Stimulated activated CD8-positive, alpha-beta memory T cell treated with anti-CD3 and anti-CD28 coated beads, Interleukin-4, amount 100 ng/mL, for 1 hour (primary cell): Measurements from ENCODE around the gene SFMBT2.
"Not testable (repeated sequence)": the region's sequence is repeated elsewhere in the genome, so short reads cannot be mapped to it uniquely, and the experiment has no call there.

Source experiments
- DNase-seq, 2 donors: peaks; one replicate each; pipeline ENCODE4 v3.0.0-alpha.2; 2020; ENCODE audit warnings: low read depth in 2 of 2, low spot score in 1 of 2

The SFMBT2 gene

DNA sequence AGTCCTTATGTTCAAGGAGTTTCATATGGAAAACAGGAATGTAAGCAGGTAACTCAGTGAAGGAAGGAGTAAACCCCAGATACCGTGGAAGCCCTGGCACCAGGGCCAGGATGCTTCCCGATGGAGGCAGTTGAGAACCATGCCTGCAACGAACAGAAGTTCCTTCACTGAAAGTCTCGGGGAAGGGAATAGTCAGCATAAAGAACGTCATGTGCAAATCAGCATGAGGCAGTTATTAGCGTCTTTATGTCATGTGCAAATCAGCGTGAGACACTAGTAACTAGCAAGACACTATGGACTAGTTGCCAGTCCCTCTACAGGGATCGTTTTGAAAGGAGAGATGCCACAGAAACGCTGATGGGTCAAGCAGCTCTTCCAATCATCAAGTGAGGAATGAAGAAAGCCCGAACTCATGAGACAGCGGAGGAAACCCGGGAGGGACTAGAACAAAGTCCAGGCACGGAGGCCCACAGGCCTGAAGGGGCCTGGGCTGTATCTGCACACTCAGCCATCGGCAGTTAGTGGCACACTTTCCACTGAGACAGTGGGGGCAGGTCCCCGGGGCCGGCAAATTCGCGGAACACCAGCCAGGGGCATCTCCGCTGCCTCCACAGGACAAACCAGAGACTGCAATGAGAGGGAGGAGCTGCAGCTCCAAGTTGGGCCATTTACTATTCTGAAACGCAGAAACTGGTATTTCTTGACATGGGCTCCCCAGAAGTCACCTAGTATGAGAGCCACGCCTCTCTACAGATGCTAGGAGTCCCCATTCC is 109.6 kb downstream of the SFMBT2 start:
- DNase-seq = no peak

- no peak for DNase-seq
Observed at GRCh38 chr10:7300384-7300971, 110.4 kb downstream of the SFMBT2 start.

DNA sequence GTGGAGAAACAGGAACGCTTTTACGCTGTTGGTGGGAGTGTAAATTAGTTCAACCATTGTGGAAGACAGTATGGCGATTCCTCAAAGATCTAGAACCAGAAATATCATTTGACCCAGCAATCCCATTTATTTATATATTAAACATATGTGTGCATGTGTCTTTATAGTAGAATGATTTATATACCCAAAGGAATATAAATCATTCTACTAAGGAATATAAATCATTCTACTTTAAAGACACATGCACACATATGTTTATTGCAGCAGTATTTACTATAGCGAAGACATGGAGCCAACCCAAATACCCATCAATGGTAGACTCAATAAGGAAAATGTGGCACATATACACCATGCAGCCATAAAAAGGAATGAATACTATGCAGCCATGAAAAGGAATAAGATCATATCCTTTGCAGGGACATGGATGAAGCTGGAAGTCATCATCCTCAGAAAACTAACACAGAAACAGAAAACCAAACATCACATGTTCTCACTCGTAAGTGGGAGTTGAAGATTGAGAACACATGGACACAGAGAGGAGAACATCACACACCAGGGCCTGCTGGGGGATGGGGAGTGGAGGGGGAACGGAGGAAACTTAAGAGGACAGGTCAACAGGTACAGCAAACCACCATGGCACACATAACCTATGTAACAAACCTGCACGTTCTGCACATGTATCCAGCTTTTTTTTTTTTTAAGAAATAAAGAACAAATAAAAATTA is 111.1 kb downstream of the SFMBT2 start:
- DNase-seq = not testable (repeated sequence)

- DNase-seq = no peak
Observed at GRCh38 chr10:7298495-7298894, 112.3 kb downstream of the SFMBT2 start.

- no peak for DNase-seq
Observed at GRCh38 chr10:7297094-7297493, 113.7 kb downstream of the SFMBT2 start.

DNA sequence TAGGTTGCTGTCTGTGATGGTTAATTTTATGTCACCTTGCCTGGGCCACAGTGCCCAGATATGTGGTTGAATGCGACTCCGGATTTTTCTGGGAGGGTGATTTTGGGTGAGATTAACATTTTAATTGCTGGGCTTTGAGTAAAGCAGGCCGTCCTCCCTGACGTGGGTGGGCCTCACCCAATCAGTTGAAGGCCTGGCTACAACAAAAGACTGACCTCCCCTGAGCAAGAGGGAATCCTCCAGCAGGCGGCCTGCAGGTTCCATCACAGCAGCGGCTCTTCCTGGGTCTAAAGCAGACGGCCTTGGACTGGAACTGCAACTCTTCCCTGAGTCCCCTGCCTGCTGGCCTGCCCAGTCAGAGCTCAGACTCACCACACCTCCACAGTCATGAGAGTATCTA is 114.2 kb downstream of the SFMBT2 start:
- DNase-seq = no peak

GRCh38 chr10:7296076-7296475 is 114.8 kb downstream of the SFMBT2 start:
- no peak for DNase-seq

DNA sequence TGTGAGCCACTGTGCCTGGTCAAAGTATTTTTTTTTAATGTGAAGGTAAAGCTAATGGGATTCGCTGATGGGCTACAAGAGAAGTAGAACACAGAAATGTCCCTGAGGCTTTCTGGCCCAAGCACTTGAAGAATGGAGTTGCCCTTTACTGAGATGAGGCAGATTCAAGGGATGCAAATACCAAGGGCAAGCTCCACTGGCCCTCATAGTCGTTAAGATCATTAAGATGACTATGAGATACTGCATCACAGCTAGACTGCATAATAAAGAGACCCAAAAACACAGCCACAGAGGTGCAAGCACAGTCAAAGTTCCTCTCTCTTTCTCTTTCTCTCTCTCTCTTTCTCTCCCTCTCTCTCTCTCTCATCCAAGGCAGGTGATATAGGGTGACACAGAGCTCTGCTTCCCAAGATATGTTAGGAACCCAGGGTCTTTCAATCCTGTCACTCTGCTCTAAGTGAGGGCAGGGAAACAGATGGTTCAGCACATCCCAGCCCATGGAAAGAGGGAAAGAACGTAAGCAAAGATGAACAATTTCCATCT is 117.4 kb downstream of the SFMBT2 start:
- DNase-seq = no peak

GRCh38 chr10:7291487-7292270 is 119.2 kb downstream of the SFMBT2 start:
- no peak for DNase-seq

- no peak for DNase-seq
Observed at GRCh38 chr10:7288060-7288690, 122.7 kb downstream of the SFMBT2 start.

- no peak for DNase-seq
Observed at GRCh38 chr10:7287377-7287776, 123.5 kb downstream of the SFMBT2 start.

- no peak for DNase-seq
Observed at GRCh38 chr10:7285522-7286322, 125.1 kb downstream of the SFMBT2 start.

DNA sequence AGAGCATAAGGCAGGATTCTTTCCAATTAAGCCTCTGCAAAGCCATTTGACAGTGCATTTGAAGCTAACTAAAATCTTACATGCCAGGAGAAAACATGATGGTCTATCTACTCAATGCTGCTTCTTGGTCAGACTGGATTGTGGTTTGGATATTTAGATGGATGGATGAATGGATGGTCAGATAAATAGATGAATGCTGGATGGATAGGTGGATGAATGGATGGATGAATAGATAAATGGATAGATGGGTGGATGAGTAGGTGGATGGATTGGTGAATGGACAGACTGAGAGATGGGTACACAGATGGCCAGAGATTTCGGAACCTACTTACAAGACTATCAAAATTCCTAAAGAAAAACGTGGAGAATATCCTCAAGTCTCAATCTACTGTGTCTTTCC is 127.6 kb downstream of the SFMBT2 start:
- no peak for DNase-seq

DNA sequence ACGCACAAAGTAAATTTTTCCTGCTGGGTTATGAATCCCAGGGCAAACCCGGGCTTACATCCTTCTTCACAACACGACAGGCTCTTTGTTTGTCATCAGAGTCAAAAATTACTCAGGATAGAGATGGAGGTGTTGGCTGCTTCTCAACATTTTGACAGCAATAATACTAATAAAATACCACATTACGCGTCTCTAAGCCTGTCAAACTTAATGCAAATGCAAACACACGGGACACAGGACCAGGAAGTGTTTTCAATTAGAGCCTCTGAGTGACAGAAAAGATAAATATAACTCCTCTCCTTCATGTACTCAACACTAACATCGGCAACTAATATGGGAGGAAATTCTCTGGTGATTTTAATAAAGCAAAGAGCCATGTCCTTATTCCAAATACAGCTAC is 128.4 kb downstream of the SFMBT2 start:
- no peak for DNase-seq

DNA sequence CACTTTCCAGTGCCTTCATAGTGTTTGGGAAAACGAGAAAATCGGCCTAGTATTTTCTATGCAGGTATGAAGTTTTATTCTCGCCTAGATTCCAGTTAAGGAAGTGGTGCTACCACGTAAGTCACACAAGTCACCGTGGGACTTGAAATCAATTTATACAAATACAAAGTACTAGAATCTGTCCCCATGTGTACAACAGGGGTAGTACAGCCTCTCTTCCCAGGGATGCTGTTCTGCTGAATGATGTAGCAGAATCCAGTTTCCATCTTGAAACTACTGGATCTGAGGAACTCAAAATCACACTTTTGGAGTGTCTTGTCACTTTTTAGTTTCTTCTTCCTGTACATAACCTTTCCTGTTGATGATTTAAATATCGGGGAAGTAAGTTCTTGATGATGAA is 129.4 kb downstream of the SFMBT2 start:
- DNase-seq = no peak

- no peak for DNase-seq
Observed at GRCh38 chr10:7279303-7279702, 131.5 kb downstream of the SFMBT2 start.

GRCh38 chr10:7277867-7278266 is 133.0 kb downstream of the SFMBT2 start:
- no peak for DNase-seq

GRCh38 chr10:7277432-7277831 is 133.4 kb downstream of the SFMBT2 start:
- no peak for DNase-seq

- no peak for DNase-seq
Observed at GRCh38 chr10:7275761-7276440, 134.9 kb downstream of the SFMBT2 start.
